IPS-18a (cell line): ENCODE results near the gene PREX1.

Experiments
- H3K27ac ChIP-seq: one replicate; pipeline ENCODE4 v1.5.1; 2013; ENCODE audit warnings: low read length
- H3K27me3 ChIP-seq: one replicate; pipeline ENCODE4 v1.6.1; 2013; ENCODE audit warnings: mild to moderate bottlenecking, low read length; ENCODE audit not compliant: control insufficient read depth, insufficient read depth
- H3K36me3 ChIP-seq: one replicate; pipeline ENCODE4 v1.6.1; 2013; ENCODE audit warnings: low read depth, low read length; ENCODE audit not compliant: control insufficient read depth
- H3K4me1 ChIP-seq: one replicate; pipeline ENCODE4 v1.6.1; 2013; ENCODE audit warnings: low read depth, low read length; ENCODE audit not compliant: control insufficient read depth
- H3K4me3 ChIP-seq: one replicate; pipeline ENCODE4 v1.5.1; 2013; ENCODE audit warnings: low read length
- H3K9ac ChIP-seq: one replicate; pipeline ENCODE4 v1.6.1; 2013; ENCODE audit warnings: mild to moderate bottlenecking, low read length, moderate library complexity
- H3K9me3 ChIP-seq: one replicate; pipeline ENCODE4 v1.6.1; 2013; ENCODE audit warnings: low read depth, low read length; ENCODE audit not compliant: control insufficient read depth

PREX1 gene

DNA sequence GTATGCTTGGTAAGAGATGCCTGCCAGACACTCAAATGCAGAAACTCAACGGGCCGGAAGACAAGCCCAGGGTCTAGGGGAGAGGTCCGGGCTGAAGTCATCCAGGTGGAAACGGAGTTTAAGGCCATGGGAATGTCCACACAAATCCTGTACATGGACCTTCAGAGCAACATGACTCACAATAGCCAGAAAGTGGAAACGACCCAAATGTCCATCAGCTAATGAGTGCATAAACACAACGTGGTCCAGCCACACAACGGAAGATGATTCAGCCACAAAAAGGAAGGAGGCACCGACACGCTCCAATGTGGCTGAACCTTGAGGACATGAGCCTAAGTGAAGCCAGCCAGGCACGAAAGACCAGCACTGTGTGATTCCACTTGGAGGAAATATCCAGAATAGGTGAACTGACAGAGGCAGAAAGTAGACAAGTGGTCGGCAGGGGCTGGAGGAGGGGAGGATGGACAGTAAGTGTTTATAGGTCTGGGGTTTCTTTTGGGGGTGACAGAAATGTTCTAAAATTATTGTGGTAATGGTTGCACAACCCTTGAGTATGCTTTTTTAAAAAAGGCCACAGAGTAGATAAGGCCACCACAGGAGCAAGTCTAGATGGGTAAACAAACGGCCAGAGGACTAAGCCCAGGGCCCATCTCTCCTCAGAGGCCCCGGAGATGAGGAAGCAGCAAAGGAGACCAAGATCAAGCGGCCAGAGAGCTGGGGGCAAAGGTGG lies 105.6 kb downstream of the PREX1 start:
- Histone ChIP-seq H3K9me3 (no peaks in the 10 kb centered on the region), H3K4me1 (peaks cover 14% of the 10 kb centered on the region), H3K27me3 (no peaks in the 10 kb centered on the region), H3K36me3 (no peaks in the 10 kb centered on the region), H3K27ac (no peak overlapping the region), H3K4me3 (no peak overlapping the region), H3K9ac (no peak overlapping the region)

DNA sequence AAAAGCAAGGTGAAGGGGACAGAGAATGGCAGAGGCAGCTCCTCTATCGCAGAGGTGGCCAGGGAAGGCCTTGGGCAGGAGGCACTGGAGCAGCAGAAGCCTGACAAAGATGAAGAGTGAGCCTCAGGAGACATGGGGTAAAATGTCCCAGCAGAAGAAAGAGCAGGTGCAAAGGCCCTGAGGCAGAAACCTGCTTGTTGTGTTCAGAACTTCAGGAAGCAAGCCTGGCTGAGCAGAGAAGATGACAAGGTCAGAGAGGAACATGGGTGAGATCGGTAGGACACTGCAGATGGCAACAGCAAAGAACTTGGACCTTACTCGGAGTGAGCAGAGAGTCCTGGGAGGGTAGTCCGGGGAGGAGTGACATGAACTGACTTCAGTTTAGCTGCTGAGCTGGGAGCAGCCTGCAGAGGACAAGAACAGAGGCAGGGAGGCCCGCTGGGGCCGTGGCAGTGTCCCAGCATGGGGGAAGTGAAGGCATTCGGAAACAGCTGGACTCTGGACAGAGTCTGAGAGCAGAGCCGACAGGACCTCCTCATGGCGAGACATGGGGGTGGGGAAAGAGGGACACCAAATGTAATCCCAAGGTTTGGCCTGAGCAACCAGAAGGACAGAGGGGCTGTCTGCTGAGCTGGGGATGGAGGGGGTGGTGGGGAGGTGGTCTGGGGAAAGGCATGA lies 106.3 kb downstream of the PREX1 start:
- no peaks in the 10 kb centered on the region for H3K36me3 ChIP-seq
- H3K4me3 ChIP-seq, result no peak overlapping the region
- no peak overlapping the region for H3K9ac ChIP-seq
- H3K4me1 ChIP-seq, result peaks cover 14% of the 10 kb centered on the region
- H3K9me3 ChIP-seq, result no peaks in the 10 kb centered on the region
- no peak overlapping the region for H3K27ac ChIP-seq
- H3K27me3 ChIP-seq, result no peaks in the 10 kb centered on the region

DNA sequence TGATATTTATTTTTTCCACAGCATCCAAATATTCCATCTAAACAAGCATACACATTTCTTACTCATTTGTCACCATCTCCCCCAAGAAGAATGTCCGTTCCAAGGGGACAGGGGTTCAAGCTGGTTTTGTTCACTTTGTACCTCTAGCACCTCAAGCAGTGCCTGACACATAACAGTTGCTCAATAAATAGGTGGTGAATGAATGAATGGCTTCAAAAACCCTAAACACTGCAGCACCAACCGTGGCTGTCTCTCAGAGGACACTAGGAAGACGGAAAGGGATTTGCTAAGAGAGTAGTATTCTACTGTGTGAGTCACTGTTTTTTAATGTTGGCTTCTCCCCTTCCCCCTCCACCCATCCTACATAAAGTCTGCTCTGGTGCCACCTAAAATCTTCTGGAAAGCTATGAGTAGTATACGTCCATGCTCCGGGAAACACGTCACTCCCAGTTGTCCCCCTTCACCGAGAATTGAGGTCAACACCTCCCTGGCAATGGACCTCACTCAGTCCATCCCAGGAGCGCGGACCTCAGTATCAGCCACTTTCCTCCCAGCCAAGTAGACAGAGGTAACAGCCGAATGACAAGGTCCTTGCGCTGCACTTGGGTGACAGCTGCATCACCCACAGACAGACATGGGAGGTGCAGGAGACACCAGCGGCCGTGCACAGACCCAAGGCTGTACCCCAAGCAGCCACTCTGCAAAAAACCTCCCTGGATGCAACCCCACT lies 107.4 kb downstream of the PREX1 start:
- no peaks in the 10 kb centered on the region for H3K27me3 ChIP-seq
- no peaks in the 10 kb centered on the region for H3K9me3 ChIP-seq
- H3K27ac ChIP-seq, result no peak overlapping the region
- H3K9ac ChIP-seq, result no peak overlapping the region
- no peaks in the 10 kb centered on the region for H3K36me3 ChIP-seq
- no peak overlapping the region for H3K4me3 ChIP-seq
- peaks cover 14% of the 10 kb centered on the region for H3K4me1 ChIP-seq

DNA sequence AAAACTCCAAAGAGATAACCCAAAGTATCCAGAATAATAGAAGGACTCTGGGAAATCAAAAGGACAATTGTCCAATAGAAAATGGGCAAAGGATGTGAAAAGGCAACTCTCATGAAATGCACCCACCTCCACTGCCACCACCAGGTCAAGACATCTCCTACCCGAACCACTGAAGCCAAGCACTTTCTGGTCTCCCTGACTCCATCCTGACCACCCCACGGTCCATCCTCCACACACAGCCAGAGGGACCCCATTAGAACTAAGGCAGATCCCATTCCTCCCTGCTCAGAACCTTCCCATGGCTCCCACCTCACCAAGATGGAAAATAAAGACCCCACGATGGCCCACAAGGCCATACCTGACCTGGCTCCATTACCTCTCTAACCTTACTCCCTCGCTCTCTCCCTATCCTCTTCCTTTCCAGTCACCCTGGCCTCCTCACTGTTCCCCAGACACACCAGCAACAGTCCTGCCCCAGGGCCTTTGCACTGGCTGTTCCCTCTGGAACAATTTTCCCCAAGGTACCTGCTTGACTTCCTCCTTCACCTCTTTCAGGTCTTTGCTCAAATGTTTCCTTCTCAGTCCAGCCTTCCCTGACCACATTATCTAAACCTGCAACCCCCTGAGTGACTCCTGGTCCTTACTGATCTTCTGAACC lies 108.1 kb downstream of the PREX1 start:
- Histone ChIP-seq H3K9me3 (no peaks in the 10 kb centered on the region), H3K36me3 (no peaks in the 10 kb centered on the region), H3K9ac (no peak overlapping the region), H3K27me3 (no peaks in the 10 kb centered on the region), H3K4me3 (no peak overlapping the region), H3K4me1 (peaks cover 14% of the 10 kb centered on the region), H3K27ac (no peak overlapping the region)

DNA sequence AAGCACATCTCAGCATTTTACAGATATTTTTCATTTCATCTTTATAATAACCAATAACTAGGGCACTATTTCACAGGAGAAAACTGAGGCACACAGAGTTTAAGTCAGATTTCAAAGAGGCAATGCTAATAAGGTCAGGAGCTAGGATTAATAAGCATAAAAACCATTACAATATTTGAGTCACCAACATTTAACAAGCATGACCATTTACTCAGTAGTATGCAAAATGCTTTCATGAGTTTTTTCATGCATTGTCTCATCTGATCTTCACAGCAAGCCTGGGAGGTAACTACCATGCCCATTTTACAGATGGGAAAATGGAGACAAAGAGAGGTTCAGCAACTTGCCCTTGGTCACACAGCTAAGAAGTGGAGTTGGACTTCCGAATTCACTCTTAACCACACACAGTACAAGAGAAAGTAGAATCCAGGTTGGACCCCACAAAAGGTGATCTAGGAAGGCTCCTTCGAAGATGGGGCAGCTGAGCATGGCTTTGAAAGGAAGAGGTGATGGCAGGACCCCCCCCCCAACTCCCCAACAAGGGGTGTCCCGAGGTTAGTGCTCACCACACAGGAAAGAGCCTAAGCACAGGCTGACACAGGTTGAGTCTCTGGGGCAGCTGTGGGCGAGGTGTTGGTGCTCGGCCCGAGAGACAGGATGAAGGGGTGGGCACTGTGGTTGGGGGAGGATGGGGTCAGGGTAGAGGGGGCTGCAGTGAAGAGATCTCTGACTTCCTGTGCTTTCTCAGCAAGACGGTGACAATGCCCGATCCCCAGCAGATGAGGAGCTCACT lies 108.8 kb downstream of the PREX1 start:
- no peaks in the 10 kb centered on the region for H3K27me3 ChIP-seq
- H3K27ac ChIP-seq, result no peak overlapping the region
- peaks cover 14% of the 10 kb centered on the region for H3K4me1 ChIP-seq
- no peak overlapping the region for H3K9ac ChIP-seq
- no peaks in the 10 kb centered on the region for H3K36me3 ChIP-seq
- no peaks in the 10 kb centered on the region for H3K9me3 ChIP-seq
- no peak overlapping the region for H3K4me3 ChIP-seq

DNA sequence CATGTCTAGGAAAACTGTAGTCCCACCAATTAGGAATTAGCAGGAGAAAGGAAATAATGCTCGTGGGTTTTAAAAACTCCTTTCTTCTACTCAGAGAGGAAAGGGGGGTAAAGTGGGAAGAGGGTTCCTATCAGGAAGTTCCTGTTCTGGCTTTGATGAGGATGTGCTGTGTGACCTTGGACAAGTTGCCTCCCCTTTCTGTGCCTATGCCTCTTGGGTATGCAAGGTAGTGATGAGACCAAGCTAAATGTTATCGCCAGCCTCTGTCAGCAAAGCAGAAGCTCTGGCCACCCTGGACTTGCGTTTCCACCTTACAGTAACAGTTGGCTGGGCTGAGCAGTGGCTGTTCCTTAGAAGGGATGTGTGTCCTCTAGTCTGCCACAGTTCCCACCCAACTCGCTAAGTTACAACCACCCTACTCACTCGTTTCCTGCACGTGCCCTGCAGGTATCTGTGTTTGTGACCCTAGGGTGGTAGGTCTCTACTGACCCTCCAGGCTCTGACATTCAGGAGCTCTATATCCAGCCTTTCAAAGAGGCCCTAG lies 110.0 kb downstream of the PREX1 start:
- H3K9me3 ChIP-seq, result no peaks in the 10 kb centered on the region
- no peaks in the 10 kb centered on the region for H3K36me3 ChIP-seq
- H3K27me3 ChIP-seq, result no peaks in the 10 kb centered on the region
- H3K4me1 ChIP-seq, result peaks cover 3% of the 10 kb centered on the region
- no peak overlapping the region for H3K9ac ChIP-seq
- no peak overlapping the region for H3K27ac ChIP-seq
- no peak overlapping the region for H3K4me3 ChIP-seq

DNA sequence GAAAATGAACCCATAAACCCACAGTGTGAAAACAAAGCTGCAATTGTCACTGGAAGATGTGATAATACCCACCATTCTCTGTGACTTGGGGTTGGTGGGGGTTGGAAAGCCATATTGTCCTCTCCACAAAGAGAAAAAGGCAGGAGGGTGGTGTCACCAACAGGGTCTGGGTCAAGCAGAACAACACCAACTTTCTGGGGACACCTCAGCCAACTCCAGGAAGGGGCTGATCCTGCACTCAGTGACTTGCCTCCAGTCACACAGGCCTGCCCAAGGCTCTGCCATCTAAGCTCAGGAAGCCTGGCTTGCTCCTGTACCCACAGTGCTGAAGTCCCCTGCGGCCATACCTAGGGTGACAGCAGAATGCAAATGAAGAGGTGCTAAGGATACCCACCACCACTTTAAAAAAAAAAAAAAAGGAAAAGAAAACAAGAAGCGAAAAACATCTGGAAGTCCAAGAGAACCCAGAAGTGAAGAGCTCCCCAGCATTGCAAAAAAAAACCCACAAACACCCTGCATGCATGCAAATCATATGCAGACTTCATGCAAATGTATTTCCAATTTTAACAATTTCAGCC lies 110.6 kb downstream of the PREX1 start:
- Histone ChIP-seq H3K4me3 (no peak overlapping the region), H3K9me3 (no peaks in the 10 kb centered on the region), H3K9ac (no peak overlapping the region), H3K4me1 (no peaks in the 10 kb centered on the region), H3K27ac (no peak overlapping the region), H3K27me3 (no peaks in the 10 kb centered on the region), H3K36me3 (no peaks in the 10 kb centered on the region)

DNA sequence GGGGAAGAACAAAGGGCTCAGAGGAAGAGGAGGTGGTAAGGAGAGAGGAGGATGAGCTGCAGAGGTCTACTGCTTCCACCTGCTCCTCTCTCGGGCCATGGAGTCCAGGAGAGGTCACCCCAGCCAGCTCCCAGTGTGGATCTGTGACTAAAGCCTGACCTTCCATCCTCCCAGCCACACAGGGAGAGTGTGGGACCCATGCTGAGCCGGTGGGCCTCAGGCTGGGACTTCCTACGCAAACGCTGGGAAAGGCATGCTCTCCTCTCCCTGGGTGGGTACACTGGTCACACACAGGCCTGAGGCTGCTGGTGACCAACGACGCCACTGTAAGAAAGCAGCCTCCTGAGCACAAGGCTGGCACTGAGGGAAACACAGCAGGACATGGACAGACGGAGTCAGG lies 111.3 kb downstream of the PREX1 start:
- H3K4me1 ChIP-seq, result no peaks in the 10 kb centered on the region
- H3K9me3 ChIP-seq, result no peaks in the 10 kb centered on the region
- H3K27me3 ChIP-seq, result no peaks in the 10 kb centered on the region
- no peaks in the 10 kb centered on the region for H3K36me3 ChIP-seq
- no peak overlapping the region for H3K4me3 ChIP-seq
- H3K27ac ChIP-seq, result no peak overlapping the region
- H3K9ac ChIP-seq, result no peak overlapping the region

DNA sequence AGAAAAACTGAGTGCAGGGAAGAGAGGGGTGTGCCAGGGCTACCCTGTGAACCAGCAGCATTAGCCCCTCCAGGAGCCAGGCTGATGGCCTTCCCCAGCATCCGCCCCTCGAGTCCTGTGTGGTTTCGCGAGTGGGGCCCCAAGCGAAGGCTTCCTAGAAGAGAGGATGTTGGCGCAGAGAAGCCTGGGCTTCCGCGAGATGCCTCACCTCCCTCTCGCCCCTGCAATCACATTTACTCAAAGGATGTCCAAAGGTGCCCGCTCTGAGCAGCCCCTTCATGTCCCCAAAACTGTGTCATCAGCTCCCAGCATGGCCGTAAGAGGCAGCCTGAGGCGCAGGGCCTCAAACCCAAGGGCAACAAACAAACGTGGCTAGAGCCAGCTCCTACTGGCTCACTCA lies 111.7 kb downstream of the PREX1 start:
- no peaks in the 10 kb centered on the region for H3K4me1 ChIP-seq
- no peaks in the 10 kb centered on the region for H3K27me3 ChIP-seq
- no peak overlapping the region for H3K9ac ChIP-seq
- no peaks in the 10 kb centered on the region for H3K9me3 ChIP-seq
- H3K4me3 ChIP-seq, result no peak overlapping the region
- no peak overlapping the region for H3K27ac ChIP-seq
- no peaks in the 10 kb centered on the region for H3K36me3 ChIP-seq

DNA sequence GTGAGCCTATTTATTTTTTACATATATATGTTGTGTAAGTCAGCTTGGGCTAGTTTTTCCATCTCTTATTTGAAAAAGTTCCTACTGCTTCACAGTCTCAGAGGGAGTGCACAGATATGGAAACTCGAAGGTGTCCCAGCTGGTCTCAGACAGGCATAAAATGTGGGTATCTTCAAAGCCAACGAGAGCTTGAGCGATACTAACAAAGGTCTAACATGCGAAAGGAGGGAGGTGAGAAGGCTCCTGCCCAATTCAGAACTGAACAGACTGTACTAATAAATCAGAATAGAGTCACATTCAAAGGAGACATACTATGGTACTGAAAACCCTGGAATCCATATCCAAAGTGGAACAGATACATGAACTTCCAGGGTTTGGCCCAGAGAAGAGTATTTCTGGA lies 113.0 kb downstream of the PREX1 start:
- Histone ChIP-seq H3K27ac (no peak overlapping the region), H3K4me1 (no peaks in the 10 kb centered on the region), H3K4me3 (no peak overlapping the region), H3K9ac (no peak overlapping the region), H3K36me3 (no peaks in the 10 kb centered on the region), H3K27me3 (no peaks in the 10 kb centered on the region), H3K9me3 (no peaks in the 10 kb centered on the region)
